GM13976 (cell line): ENCODE measurements around the gene ACSL1.

Experiments used
- DNase-seq: peaks from one replicate; pipeline ENCODE4 v3.0.0; 2012; ENCODE audit warnings: low spot score
- CTCF ChIP-seq: IDR thresholded peaks from 2 replicates; pipeline ENCODE4 v1.5.1; 2012; ENCODE audit warnings: borderline replicate concordance, mild to moderate bottlenecking; ENCODE audit not compliant: insufficient read depth; ENCODE audit errors: extremely low read depth, missing control alignments, control extremely low read depth
- in situ Hi-C: fragments of 300-500 bp; cut with MboI; formaldehyde crosslinking; loops from one replicate; pipeline ENCODE4 v1.12.0; 2022; ENCODE audit warnings: low sequenced_read_pairs, mixed read lengths, inconsistent platforms; ENCODE audit not compliant: unreplicated experiment

ACSL1 gene

DNA sequence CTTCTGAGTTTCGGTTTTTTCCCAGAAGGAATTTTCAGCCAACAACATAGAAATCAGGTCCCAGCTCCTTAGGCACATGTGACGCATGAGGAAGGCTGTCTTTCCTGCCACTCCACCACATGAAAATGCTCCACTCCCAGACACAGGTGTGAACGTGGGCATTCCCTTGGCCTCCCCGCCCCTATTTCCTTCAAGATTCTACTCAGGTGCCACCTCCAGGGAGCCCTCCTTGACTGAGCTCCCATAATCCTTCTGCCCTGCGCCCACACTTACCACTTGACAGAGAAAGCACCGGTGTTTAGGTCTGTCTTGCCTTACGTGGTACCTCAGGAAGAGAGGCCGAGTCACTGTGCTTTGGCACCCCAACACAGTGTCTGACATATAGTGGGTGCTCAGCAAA lies 47.4 kb downstream of the ACSL1 start:
- in situ Hi-C loops = no loop called here
- no peak for DNase-seq
- TF ChIP-seq CTCF = no peak

- in situ Hi-C loops = no loop called here
- TF ChIP-seq CTCF = no peak
These were observed 48.9 kb downstream of the ACSL1 start for GRCh38 chr4:184776821-184777220.

GRCh38 chr4:184775854-184776555 lies 49.8 kb downstream of the ACSL1 start:
- in situ Hi-C loops = no loop called here
- TF ChIP-seq CTCF = no peak
- DNase-seq = no peak

More at GRCh38 chr4:184776821-184777220, 48.9 kb downstream of the ACSL1 start:
- DNase-seq = no peak

GRCh38 chr4:184774152-184774551 lies 51.6 kb downstream of the ACSL1 start:
- in situ Hi-C loops = no loop called here
- DNase-seq = no peak
- TF ChIP-seq CTCF = no peak

- no peak for TF ChIP-seq CTCF
- DNase-seq = no peak
- in situ Hi-C loops = no loop called here
These were observed 54.4 kb downstream of the ACSL1 start for GRCh38 chr4:184771416-184771815.

GRCh38 chr4:184769141-184769765 lies 56.5 kb downstream of the ACSL1 start:
- no peak for TF ChIP-seq CTCF
- in situ Hi-C loops = loop anchor here (10.0 kb wide), 1 partner anchor 206 kb away; no protein-coding TSS in a partner anchor
- DNase-seq = no peak
